Measurements from ENCODE around the gene KYAT1. TPM values are rescaled to one million over a fixed set of nuclear protein-coding genes. Genes with fewer than 3 reads are reported as not detected.

KYAT1 gene
- total RNA-seq, 2 donors from 2014 or later, result 13.6 to 25.3 TPM

GRCh38 chr9:128829477-128830251 lies 52.1 kb downstream of the KYAT1 start, which contains the start of gene SPOUT1:
Gene SPOUT1, minus strand, starts transcription at chr9:128829794. Its CDS starts 14 bp downstream, at chr9:128829780.
- peaks cover 35% of the 10 kb centered on the region for H3K36me3 ChIP-seq (ENCODE audit: control insufficient read depth, insufficient read depth, low read length)
- H3K4me3 Mint-ChIP-seq, result peak within 1 kb of the TSS; percentile 88
- H3K36me3 Mint-ChIP-seq (ENCODE audit: low read depth), result peaks cover 55% of the 10 kb centered on the region
- no peaks in the 10 kb centered on the region for H3K9me3 ChIP-seq (ENCODE audit: control insufficient read depth, low read length)
- peak within 1 kb of the TSS; percentile 94 for H3K27ac Mint-ChIP-seq
- H3K9me3 Mint-ChIP-seq, result no peaks in the 10 kb centered on the region
- no peaks in the 10 kb centered on the region for H3K27me3 ChIP-seq (ENCODE audit: control insufficient read depth, insufficient read depth, low read length, poor library complexity, severe bottlenecking)
- no peak for TF ChIP-seq CTCF (conservative IDR thresholded peaks at IDR 0.05)
- peak; percentile 99 for DNase-seq
- peaks cover 6% of the 10 kb centered on the region for H3K4me1 Mint-ChIP-seq
- H3K4me1 ChIP-seq (ENCODE audit: control insufficient read depth, insufficient read depth, low read length), result peaks cover 3% of the 10 kb centered on the region
- H3K27ac ChIP-seq (ENCODE audit: low read depth, low read length), result no peak within 1 kb of the TSS
- H3K9ac ChIP-seq (ENCODE audit: extremely low read depth, low read length, poor library complexity, severe bottlenecking), result peak within 1 kb of the TSS; percentile 81
- H3K4me3 ChIP-seq (ENCODE audit: low read length), result peak within 1 kb of the TSS; percentile 89
- no peaks in the 10 kb centered on the region for H3K27me3 Mint-ChIP-seq (ENCODE audit: insufficient read depth)
- WGBS, 2 experiments (ENCODE audit: insufficient coverage in 1 of 2, insufficient read length in 1 of 2), result 3 to 5% methylated on average over 48 to 56 of the region's 56 CpGs

- H3K27ac Mint-ChIP-seq, result peak overlapping the region; percentile 94
- Histone ChIP-seq H3K36me3 (ENCODE audit: control insufficient read depth, insufficient read depth, low read length) (peaks cover 39% of the 10 kb centered on the region), H3K27ac (ENCODE audit: low read depth, low read length) (no peak overlapping the region), H3K4me3 (ENCODE audit: low read length) (peak overlapping the region; percentile 89), H3K9me3 (ENCODE audit: control insufficient read depth, low read length) (no peaks in the 10 kb centered on the region), H3K9ac (ENCODE audit: extremely low read depth, low read length, poor library complexity, severe bottlenecking) (peak overlapping the region; percentile 81), H3K27me3 (ENCODE audit: control insufficient read depth, insufficient read depth, low read length, poor library complexity, severe bottlenecking) (no peaks in the 10 kb centered on the region), H3K4me1 (ENCODE audit: control insufficient read depth, insufficient read depth, low read length) (peaks cover 3% of the 10 kb centered on the region)
- peak overlapping the region; percentile 88 for H3K4me3 Mint-ChIP-seq
- DNase-seq, result no peak
- H3K9me3 Mint-ChIP-seq, result no peaks in the 10 kb centered on the region
- H3K27me3 Mint-ChIP-seq (ENCODE audit: insufficient read depth), result no peaks in the 10 kb centered on the region
- 39 to 47% methylated on average over 13 to 18 of the region's 18 CpGs for WGBS, 2 experiments (ENCODE audit: insufficient coverage in 1 of 2, insufficient read length in 1 of 2)
- peaks cover 57% of the 10 kb centered on the region for H3K36me3 Mint-ChIP-seq (ENCODE audit: low read depth)
- peak; percentile 2 for TF ChIP-seq CTCF (conservative IDR thresholded peaks at IDR 0.05)
- peaks cover 6% of the 10 kb centered on the region for H3K4me1 Mint-ChIP-seq
Observed at GRCh38 chr9:128828719-128829452, 52.9 kb downstream of the KYAT1 start.

GRCh38 chr9:128828267-128828666 lies 53.5 kb downstream of the KYAT1 start:
- Mint-ChIP-seq H3K9me3 (no peaks in the 10 kb centered on the region), H3K27ac (peak overlapping the region; percentile 2), H3K4me3 (peak overlapping the region; percentile 88), H3K36me3 (ENCODE audit: low read depth) (peaks cover 52% of the 10 kb centered on the region), H3K27me3 (ENCODE audit: insufficient read depth) (no peaks in the 10 kb centered on the region), H3K4me1 (peaks cover 6% of the 10 kb centered on the region)
- no peak for DNase-seq
- Histone ChIP-seq H3K4me1 (ENCODE audit: control insufficient read depth, insufficient read depth, low read length) (peaks cover 3% of the 10 kb centered on the region), H3K27me3 (ENCODE audit: control insufficient read depth, insufficient read depth, low read length, poor library complexity, severe bottlenecking) (no peaks in the 10 kb centered on the region), H3K4me3 (ENCODE audit: low read length) (peak overlapping the region; percentile 89), H3K36me3 (ENCODE audit: control insufficient read depth, insufficient read depth, low read length) (peaks cover 39% of the 10 kb centered on the region), H3K9ac (ENCODE audit: extremely low read depth, low read length, poor library complexity, severe bottlenecking) (no peak overlapping the region), H3K27ac (ENCODE audit: low read depth, low read length) (no peak overlapping the region), H3K9me3 (ENCODE audit: control insufficient read depth, low read length) (no peaks in the 10 kb centered on the region)
- WGBS, 2 experiments (ENCODE audit: insufficient coverage in 1 of 2, insufficient read length in 1 of 2), result 93 to 99% methylated on average over 8 of the region's 8 CpGs
- no peak for TF ChIP-seq CTCF (conservative IDR thresholded peaks at IDR 0.05)
